Sigmoid colon (tissue), 7 donors: ENCODE data around the gene HAO1. TPM values are rescaled to one million over a fixed set of nuclear protein-coding genes. Genes with fewer than 3 reads are reported as not detected.

ENCODE experiments used
- DNase-seq: peaks from one replicate; pipeline ENCODE4 v3.0.0-alpha.2; 2019
- H3K27ac ChIP-seq, 4 donors: fragments of 200-600 bp; sonication (generic); one replicate each; pipeline ENCODE4 v1.5.1; 2016 to 2019; ENCODE audit warnings: mild to moderate bottlenecking in 1 of 4
- H3K27me3 ChIP-seq, 3 donors: fragments of 200-600 bp; sonication (generic); one replicate each; pipeline ENCODE4 v1.5.1; 2019; ENCODE audit warnings: mild to moderate bottlenecking in 1 of 3
- H3K36me3 ChIP-seq, 4 donors: fragments of 200-600 bp; sonication (generic); one replicate each; pipeline ENCODE4 v1.5.1; 2016 to 2019
- H3K4me1 ChIP-seq, 4 donors: fragments of 200-600 bp; sonication (generic); one replicate each; pipeline ENCODE4 v1.5.1; 2017 to 2019
- H3K4me3 ChIP-seq, 4 donors: fragments of 200-600 bp; sonication (generic); one replicate each; pipeline ENCODE4 v1.5.1; 2017 to 2019; ENCODE audit warnings: mild to moderate bottlenecking in 2 of 4, moderate library complexity in 1 of 4
- H3K9me3 ChIP-seq, 4 donors: fragments of 200-600 bp in 3 of 4; sonication (generic) in 3 of 4; one replicate each; pipeline versions ENCODE4 v1.5.1 to v1.6.1; 2013 to 2019
- EP300 ChIP-seq, 4 donors: sonication (generic); formaldehyde crosslinking; IDR thresholded peaks; one replicate each; pipeline ENCODE4 v1.6.1; 2017; ENCODE audit warnings: antibody characterized with exemption in 4 of 4
- POLR2A ChIP-seq, 2 donors: fragments of 450-650 bp; IDR thresholded peaks; one replicate each; pipeline ENCODE4 v1.6.1; 2016; ENCODE audit warnings: antibody characterized with exemption in 2 of 2, mild to moderate bottlenecking in 2 of 2, moderate library complexity in 2 of 2
- POLR2AphosphoS5 ChIP-seq, 4 donors: sonication (generic); formaldehyde crosslinking; IDR thresholded peaks; one replicate each; pipeline ENCODE4 v1.6.1; 2017; ENCODE audit warnings: antibody characterized with exemption in 4 of 4
- WGBS, 2 donors: extraction: QIAGEN DNeasy Blood & Tissue Kit; methylation state at CpG; one replicate each; pipeline ENCODE4 v1.1.7; 2013; 5-methylcytosine and 5-hydroxymethylcytosine counted together
- intact Hi-C: fragments of 100-400 bp; cut with DNase I; formaldehyde crosslinking; loops from one replicate; pipeline ENCODE4 v1.15.1; 2023
- polyA plus RNA-seq, 3 donors: library from polyadenylated mRNA; stranded (reverse); fragments of 200-250 nt; gene quantifications; one replicate each; pipeline ENCODE4 v1.2.3, GENCODE V29; 2013
- total RNA-seq, 4 donors: library from RNA; depleted of rRNA; stranded (reverse); fragments of >200 nt; gene quantifications; one replicate each; pipeline ENCODE4 v1.1.0, GENCODE V29; 2016
- TF ChIP-seq, protein P1 (sequence below), 4 experiments: fragments of 450-650 bp in 3 of 4; fragments of 200-600 bp in 1 of 4; IDR thresholded peaks; one replicate each; pipeline ENCODE4 v1.5.1; 2016 to 2019; ENCODE audit warnings: antibody characterized with exemption in 4 of 4, mild to moderate bottlenecking in 3 of 4, moderate library complexity in 2 of 4
- donor health status: healthy with polysubstance abuse.
- donor health status: Bipolar disorder and iron deficiency.
- donor health status: healthy.

Gene HAO1
- total and polyA plus RNA-seq, 7 donors, result not detected

DNA sequence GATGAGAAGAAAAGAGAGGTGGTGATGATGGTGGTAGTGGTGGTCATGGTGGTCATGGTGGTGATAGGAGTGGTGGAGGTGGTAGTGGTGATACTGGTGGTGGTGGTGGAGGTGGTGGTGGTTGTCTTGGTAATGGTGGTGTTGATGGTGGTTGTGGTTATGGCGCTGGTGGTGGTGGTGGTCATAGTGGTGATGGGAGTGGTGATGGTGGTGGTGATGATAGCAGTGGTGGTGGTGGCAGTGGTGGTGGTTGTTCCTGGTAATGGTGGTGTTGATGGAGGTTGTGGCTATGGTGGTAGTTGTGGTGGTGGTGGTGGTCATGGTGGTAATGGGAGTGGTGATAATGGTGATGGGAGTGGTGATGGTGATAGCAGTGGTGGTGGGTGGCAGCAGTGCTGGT is 36.8 kb downstream of the HAO1 start:
- 86 to 93% methylated on average over 1 of the region's 1 CpG for WGBS, 2 donors
- TF ChIP-seq POLR2A (IDR thresholded peaks at IDR 0.05) (no peak), POLR2AphosphoS5 (IDR thresholded peaks at IDR 0.05) (no peak), EP300 (IDR thresholded peaks at IDR 0.05) (no peak)
- TF ChIP-seq, protein P1, sequence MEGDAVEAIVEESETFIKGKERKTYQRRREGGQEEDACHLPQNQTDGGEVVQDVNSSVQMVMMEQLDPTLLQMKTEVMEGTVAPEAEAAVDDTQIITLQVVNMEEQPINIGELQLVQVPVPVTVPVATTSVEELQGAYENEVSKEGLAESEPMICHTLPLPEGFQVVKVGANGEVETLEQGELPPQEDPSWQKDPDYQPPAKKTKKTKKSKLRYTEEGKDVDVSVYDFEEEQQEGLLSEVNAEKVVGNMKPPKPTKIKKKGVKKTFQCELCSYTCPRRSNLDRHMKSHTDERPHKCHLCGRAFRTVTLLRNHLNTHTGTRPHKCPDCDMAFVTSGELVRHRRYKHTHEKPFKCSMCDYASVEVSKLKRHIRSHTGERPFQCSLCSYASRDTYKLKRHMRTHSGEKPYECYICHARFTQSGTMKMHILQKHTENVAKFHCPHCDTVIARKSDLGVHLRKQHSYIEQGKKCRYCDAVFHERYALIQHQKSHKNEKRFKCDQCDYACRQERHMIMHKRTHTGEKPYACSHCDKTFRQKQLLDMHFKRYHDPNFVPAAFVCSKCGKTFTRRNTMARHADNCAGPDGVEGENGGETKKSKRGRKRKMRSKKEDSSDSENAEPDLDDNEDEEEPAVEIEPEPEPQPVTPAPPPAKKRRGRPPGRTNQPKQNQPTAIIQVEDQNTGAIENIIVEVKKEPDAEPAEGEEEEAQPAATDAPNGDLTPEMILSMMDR (IDR thresholded peaks at IDR 0.05), result no peak
- H3K27ac ChIP-seq, result no peak overlapping the region
- no peaks in the 10 kb centered on the region for H3K27me3 ChIP-seq
- intact Hi-C loops, result no loop called here
- peaks cover 0 to 3% (median 0%) of the 10 kb centered on the region in 4 donors for H3K9me3 ChIP-seq
- DNase-seq, result no peak
- no peaks in the 10 kb centered on the region for H3K4me1 ChIP-seq
- no peak overlapping the region for H3K4me3 ChIP-seq
- H3K36me3 ChIP-seq, result no peaks in the 10 kb centered on the region

- Histone ChIP-seq H3K9me3 (peaks cover 0 to 3% (median 0%) of the 10 kb centered on the region in 4 donors), H3K4me1 (no peaks in the 10 kb centered on the region), H3K36me3 (no peaks in the 10 kb centered on the region), H3K4me3 (no peak overlapping the region), H3K27me3 (no peaks in the 10 kb centered on the region), H3K27ac (no peak overlapping the region)
- TF ChIP-seq EP300 (IDR thresholded peaks at IDR 0.05), result no peak
- TF ChIP-seq POLR2AphosphoS5 (IDR thresholded peaks at IDR 0.05), result no peak
- TF ChIP-seq, protein P1 (IDR thresholded peaks at IDR 0.05), result no peak
- TF ChIP-seq POLR2A (IDR thresholded peaks at IDR 0.05), result no peak
- DNase-seq, result no peak
- 83 to 84% methylated on average over 2 of the region's 2 CpGs for WGBS, 2 donors
- intact Hi-C loops, result no loop called here
These were observed 37.4 kb downstream of the HAO1 start for GRCh38 chr20:7902879-7903278.

DNA sequence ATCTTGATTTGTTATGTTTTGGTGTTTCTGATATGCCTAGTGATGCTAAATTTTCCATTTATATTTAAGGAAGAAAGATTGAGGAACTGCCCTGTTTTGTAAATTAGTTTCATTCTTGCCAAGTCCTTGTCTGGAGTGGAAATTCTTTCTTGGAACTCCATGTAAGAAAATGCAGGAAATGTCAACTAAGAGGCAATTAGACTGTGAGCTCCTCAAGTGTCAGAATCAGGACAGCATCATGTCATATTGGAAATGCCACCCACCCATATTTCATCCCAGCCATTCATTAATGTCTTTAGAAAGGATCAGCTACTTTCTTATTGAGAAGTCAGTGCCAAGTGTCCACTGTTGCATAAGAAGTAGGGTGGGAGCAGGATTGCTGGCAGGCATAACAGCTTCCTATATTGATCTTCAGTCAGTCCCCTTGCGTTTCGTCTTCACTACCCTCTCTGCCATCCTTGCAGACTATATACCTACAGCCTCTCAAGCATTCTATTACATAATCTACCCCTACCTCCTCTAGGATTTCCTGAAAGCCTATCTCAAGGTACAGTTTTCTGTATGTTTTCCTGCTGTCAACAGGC is 42.4 kb downstream of the HAO1 start:
- intact Hi-C loops, result no loop called here
- WGBS, 2 donors, result 77 to 80% methylated on average over 2 of the region's 2 CpGs
- no peaks in the 10 kb centered on the region for H3K4me1 ChIP-seq
- H3K27ac ChIP-seq, result no peak overlapping the region
- H3K4me3 ChIP-seq, result no peak overlapping the region
- no peaks in the 10 kb centered on the region for H3K27me3 ChIP-seq
- DNase-seq, result no peak
- H3K9me3 ChIP-seq, result peaks cover 0 to 3% (median under 1%) of the 10 kb centered on the region in 4 donors
- no peak for TF ChIP-seq EP300 (IDR thresholded peaks at IDR 0.05)
- no peaks in the 10 kb centered on the region for H3K36me3 ChIP-seq

GRCh38 chr20:7893014-7893730 is 47.1 kb downstream of the HAO1 start:
- H3K36me3 ChIP-seq, result no peaks in the 10 kb centered on the region
- H3K27ac ChIP-seq, result no peak overlapping the region
- H3K27me3 ChIP-seq, result no peaks in the 10 kb centered on the region
- peaks cover 0 to 3% (median 0%) of the 10 kb centered on the region in 4 donors for H3K9me3 ChIP-seq
- H3K4me1 ChIP-seq, result no peaks in the 10 kb centered on the region
- H3K4me3 ChIP-seq, result no peak overlapping the region
- DNase-seq, result no peak
- WGBS, 2 donors, result 80 to 88% methylated on average over 7 of the region's 7 CpGs
- TF ChIP-seq POLR2AphosphoS5 (IDR thresholded peaks at IDR 0.05) (no peak), POLR2A (IDR thresholded peaks at IDR 0.05) (no peak)
- intact Hi-C loops, result no loop called here

DNA sequence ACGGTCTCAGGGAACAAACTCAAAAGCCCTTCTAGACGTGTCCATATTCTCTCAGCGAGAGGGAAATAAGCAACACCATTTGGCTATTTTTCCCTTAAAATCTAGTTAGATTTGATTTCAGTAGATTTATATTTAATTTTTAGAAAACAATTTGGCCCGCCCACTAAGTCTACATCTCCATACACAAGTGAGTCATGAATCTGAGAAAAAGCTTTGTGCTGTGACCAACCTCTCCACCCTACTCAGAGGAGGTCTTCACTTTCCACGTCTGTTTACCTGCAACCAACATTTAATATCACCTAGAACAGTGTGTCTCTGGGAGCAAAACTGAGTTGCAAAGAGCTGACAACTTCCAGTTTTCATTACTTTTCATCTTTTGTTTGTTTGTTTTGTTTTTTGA is 48.6 kb downstream of the HAO1 start:
- no peaks in the 10 kb centered on the region for H3K27me3 ChIP-seq
- H3K36me3 ChIP-seq, result no peaks in the 10 kb centered on the region
- intact Hi-C loops, result no loop called here
- no peak overlapping the region for H3K4me3 ChIP-seq
- TF ChIP-seq POLR2AphosphoS5 (IDR thresholded peaks at IDR 0.05) (no peak), EP300 (IDR thresholded peaks at IDR 0.05) (no peak), POLR2A (IDR thresholded peaks at IDR 0.05) (no peak)
- TF ChIP-seq, protein P1 (IDR thresholded peaks at IDR 0.05), result no peak
- 81 to 88% methylated on average over 5 of the region's 5 CpGs for WGBS, 2 donors
- H3K27ac ChIP-seq, result no peak overlapping the region
- peaks cover 0 to 3% (median 0%) of the 10 kb centered on the region in 4 donors for H3K9me3 ChIP-seq
- DNase-seq, result no peak
- no peaks in the 10 kb centered on the region for H3K4me1 ChIP-seq
